Neutrophil (primary cell): ENCODE results near the gene ARNT2.

ENCODE experiments used
- H3K27ac ChIP-seq: fragments of 200-600 bp; sonication (generic); 2 replicates; pipeline ENCODE4 v1.5.1; 2016; ENCODE audit warnings: mild to moderate bottlenecking, moderate library complexity
- H3K27me3 ChIP-seq: fragments of 200-600 bp; sonication (generic); 2 replicates; pipeline ENCODE4 v1.6.0; 2016; ENCODE audit warnings: mild to moderate bottlenecking
- H3K36me3 ChIP-seq: fragments of 200-600 bp; sonication (generic); 2 replicates; pipeline ENCODE4 v1.5.1; 2017
- H3K4me1 ChIP-seq, 2 experiments: fragments of 200-600 bp in 1 of 2; sonication (generic) in 1 of 2; 1 replicate in 1 of 2; 2 replicates in 1 of 2; pipeline versions ENCODE4 v1.5.1 to v1.6.1; 2013 to 2016; ENCODE audit warnings: low read depth in 1 of 2, low read length in 1 of 2, mild to moderate bottlenecking in 1 of 2, moderate library complexity in 1 of 2; ENCODE audit not compliant: control insufficient read depth in 1 of 2, insufficient read depth in 1 of 2
- H3K4me3 ChIP-seq, 2 experiments: fragments of 200-600 bp in 1 of 2; sonication (generic) in 1 of 2; 1 replicate in 1 of 2; 2 replicates in 1 of 2; pipeline ENCODE4 v1.5.1; 2013 to 2016; ENCODE audit warnings: low read depth in 1 of 2, low read length in 1 of 2, mild to moderate bottlenecking in 1 of 2, moderate library complexity in 1 of 2
- H3K9me3 ChIP-seq: fragments of 200-600 bp; sonication (generic); 2 replicates; pipeline ENCODE4 v1.5.1; 2016
- TF ChIP-seq, protein P1 (sequence below): fragments of 200-600 bp; sonication (generic); IDR thresholded peaks from 2 replicates; pipeline ENCODE4 v1.5.1; 2016; ENCODE audit warnings: antibody characterized with exemption

ARNT2 gene

DNA sequence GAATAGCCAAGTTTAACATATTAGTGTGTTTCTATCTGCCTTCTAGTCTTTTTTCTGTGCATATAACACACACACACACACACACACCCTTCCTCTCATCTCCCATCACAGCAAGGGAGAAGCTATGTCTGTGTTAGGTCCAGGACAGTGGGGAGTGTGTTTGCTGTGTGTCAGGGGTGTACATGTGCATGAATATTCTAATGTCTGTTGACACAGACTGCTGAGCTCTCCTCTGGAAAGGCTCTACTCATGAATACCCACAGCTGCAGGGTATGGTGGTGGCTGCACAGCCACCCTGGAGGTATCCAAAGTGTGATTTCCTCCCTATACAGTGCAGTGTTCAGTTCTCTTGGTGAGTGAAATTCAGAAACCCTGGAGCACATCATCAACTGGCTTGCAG lies 42.9 kb downstream of the ARNT2 start:
- TF ChIP-seq, protein P1, sequence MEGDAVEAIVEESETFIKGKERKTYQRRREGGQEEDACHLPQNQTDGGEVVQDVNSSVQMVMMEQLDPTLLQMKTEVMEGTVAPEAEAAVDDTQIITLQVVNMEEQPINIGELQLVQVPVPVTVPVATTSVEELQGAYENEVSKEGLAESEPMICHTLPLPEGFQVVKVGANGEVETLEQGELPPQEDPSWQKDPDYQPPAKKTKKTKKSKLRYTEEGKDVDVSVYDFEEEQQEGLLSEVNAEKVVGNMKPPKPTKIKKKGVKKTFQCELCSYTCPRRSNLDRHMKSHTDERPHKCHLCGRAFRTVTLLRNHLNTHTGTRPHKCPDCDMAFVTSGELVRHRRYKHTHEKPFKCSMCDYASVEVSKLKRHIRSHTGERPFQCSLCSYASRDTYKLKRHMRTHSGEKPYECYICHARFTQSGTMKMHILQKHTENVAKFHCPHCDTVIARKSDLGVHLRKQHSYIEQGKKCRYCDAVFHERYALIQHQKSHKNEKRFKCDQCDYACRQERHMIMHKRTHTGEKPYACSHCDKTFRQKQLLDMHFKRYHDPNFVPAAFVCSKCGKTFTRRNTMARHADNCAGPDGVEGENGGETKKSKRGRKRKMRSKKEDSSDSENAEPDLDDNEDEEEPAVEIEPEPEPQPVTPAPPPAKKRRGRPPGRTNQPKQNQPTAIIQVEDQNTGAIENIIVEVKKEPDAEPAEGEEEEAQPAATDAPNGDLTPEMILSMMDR, result no peak
- Histone ChIP-seq H3K27me3 (peaks cover 3% of the 10 kb centered on the region), H3K4me1 (no peaks in the 10 kb centered on the region), H3K27ac (no peak overlapping the region), H3K4me3 (no peak overlapping the region), H3K9me3 (no peaks in the 10 kb centered on the region), H3K36me3 (no peaks in the 10 kb centered on the region)

DNA sequence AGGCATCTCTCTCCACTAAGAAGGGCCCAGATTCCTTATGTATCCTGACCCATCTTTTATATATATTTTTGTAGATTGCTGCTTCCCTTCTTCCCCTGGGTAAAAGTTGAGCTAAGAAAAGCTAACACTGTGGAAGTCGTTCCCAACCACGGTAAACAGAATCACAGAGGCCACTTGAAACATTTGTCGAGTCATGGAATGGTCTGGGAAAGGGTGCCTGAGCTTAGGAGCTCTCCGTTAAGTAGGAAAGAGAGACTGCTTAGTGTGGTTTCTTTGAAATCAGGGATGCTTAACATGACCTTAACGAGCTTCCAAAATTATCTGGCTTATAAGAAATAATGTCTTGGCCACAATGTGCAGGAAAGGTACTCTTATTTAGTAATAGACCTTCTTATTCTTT lies 45.6 kb downstream of the ARNT2 start:
- no peaks in the 10 kb centered on the region for H3K4me1 ChIP-seq
- no peaks in the 10 kb centered on the region for H3K9me3 ChIP-seq
- TF ChIP-seq, protein P1, result no peak
- peaks cover 3% of the 10 kb centered on the region for H3K27me3 ChIP-seq
- H3K27ac ChIP-seq, result no peak overlapping the region
- no peak overlapping the region for H3K4me3 ChIP-seq
- no peaks in the 10 kb centered on the region for H3K36me3 ChIP-seq

DNA sequence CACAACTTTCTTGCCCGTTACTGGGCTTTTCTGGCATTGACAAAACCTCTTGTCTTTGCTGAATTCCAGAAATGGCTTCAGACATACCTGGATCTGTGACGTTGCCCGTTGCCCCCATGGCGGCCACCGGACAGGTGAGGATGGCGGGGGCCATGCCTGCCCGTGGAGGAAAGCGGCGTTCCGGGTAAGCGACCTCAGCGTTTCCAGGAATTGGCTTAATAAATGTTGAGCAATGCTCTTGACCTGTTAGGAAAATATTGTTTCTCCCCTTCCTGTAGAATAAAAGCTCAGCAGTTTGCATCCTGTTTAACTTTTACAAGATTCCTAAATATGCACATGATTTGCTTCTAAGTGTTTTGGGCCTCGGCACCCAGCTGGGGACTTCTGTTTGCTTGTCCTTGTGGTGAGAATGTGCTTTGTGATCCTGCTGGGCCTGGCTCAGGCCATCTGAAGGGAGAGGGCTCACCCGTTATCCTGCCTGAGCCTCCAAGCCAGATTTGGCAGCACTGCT lies 46.7 kb downstream of the ARNT2 start:
- Histone ChIP-seq H3K4me3 (no peak overlapping the region), H3K27ac (no peak overlapping the region), H3K36me3 (no peaks in the 10 kb centered on the region), H3K9me3 (no peaks in the 10 kb centered on the region), H3K4me1 (peaks cover 0 to 5% of the 10 kb centered on the region in 2 experiments), H3K27me3 (peaks cover 3% of the 10 kb centered on the region)
- TF ChIP-seq, protein P1, result no peak

DNA sequence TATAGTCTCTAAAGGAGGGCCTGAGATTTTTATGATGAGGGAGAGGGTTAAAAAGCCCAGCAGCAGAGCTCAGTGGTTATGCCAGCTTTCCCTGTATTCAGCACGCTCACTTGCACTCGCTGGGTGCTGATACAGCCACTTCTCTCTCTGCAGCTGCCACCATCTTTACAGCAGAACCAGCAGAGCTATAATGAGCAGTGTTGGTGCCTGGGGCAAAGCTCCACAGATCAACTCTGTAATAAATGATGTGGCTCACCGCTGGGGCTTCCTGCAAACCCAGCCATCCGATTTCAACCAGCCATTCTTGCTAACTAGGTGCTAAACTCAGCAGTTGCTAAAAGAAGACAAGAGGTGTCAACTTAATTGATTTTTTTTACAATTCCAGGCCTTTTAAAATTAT lies 48.0 kb downstream of the ARNT2 start:
- TF ChIP-seq, protein P1, result no peak
- Histone ChIP-seq H3K4me1 (peaks cover 0 to 5% of the 10 kb centered on the region in 2 experiments), H3K27me3 (peaks cover 11% of the 10 kb centered on the region), H3K36me3 (no peaks in the 10 kb centered on the region), H3K9me3 (no peaks in the 10 kb centered on the region), H3K27ac (no peak overlapping the region), H3K4me3 (no peak overlapping the region)

DNA sequence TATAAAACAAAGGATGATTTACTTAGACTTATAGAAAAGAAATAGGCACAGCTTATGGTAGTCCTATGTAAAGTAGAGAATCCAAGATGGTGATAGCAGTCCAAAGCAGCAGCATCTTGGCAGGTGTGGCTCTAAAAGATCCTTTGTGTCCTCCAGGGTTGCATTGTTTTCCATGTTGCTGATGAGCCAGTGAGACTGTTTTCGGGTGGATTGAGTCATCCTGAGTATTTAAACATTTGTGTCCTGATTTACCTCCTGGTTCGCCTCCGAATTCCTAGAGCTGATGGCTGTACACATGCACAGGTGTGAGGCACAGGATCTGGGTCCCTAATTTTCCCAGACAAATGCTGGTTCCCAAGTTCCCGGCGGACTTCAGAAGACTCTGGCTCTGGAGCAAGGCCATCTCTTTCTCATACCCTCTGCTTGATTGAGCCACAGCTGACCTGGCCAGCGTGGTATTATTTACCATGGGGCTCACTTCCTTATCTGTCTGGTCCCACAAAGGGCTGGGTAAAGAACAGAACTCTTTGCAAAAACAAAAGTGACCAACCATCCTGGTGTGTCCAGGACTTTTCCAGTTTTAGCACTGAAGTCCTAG lies 51.0 kb downstream of the ARNT2 start:
- Histone ChIP-seq H3K36me3 (no peaks in the 10 kb centered on the region), H3K27me3 (peaks cover 12% of the 10 kb centered on the region), H3K4me1 (peaks cover 0 to 5% of the 10 kb centered on the region in 2 experiments), H3K9me3 (no peaks in the 10 kb centered on the region), H3K27ac (no peak overlapping the region), H3K4me3 (no peak overlapping the region)
- TF ChIP-seq, protein P1, result no peak
